Inferior parietal cortex (tissue), 1 donor: ENCODE results near the gene TAS1R3.
"Not testable (repeated sequence)": the region's sequence is repeated elsewhere in the genome, so short reads cannot be mapped to it uniquely, and the experiment has no call there.

ENCODE experiments used
- DNase-seq: peaks from one replicate; pipeline ENCODE4 v3.0.0-alpha.2; 2016; ENCODE audit errors: extremely low spot score

TAS1R3 gene

DNA sequence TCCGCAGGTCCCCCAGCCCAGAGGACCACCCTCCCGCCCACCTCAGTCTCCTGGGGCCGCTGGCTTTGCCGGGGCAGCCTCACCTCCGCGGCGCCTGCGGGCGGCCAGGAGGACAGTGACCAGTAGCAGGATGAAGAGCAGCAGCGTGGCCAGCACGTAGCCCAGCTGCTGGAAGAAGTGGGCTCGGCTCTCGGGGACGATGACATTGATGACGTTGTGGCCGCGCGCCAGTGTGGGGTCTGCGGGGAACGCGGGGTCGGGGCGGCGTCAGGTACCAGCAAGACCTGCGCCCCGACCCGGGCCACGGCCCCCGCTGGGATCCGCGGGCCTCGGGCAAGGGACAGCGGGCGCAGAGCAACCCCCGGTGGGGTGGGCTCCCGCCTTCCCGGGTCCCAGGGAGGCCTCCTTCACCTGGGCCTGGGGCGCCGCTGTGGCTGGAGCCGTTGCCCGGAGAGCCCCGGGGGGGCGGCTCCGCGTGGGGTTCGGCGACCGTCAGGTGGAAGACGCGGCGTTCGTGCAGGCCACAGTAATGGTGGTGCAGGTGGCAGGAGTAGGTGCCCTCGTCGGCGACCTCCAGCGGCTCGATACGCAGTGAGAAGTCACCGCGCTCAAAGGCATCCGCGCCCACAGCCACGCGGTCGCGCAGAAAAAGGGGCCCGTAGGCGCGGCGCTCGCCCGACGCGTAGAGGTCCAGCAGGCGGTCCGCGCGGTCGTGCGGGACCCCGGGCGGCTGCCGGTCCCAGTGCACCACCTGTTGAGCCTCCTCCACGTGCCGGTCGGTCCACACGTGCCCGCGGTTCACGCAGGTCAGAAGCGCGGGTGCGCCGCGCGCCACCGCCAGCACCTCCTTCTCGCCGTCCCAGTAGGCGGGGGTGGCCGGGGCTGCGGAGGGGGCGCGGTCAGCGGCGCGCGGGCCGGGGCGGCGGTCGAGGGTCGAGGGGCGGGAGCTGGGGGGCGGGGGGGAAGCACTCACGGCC lies 23.5 kb downstream of the TAS1R3 start:
- no peak for DNase-seq

DNA sequence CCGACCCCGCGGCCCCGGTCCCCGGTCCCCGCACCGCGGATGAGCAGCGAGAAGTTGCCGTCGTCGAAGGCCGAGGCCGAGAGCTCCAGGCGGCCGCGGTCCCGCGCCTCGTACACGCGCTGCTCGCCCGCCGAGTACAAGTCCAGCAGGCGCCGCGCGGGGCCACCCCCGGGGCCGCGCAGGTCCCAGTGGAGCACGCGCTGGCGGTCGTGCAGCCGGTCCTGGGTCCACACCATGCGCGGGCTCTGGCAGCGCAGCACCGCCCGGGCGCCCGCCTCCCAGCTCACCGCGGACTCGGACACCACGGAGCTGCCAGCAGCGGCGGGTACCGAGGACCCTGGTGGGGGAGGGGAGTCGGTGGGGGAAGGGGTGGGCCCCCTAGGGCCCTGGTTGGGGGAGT lies 24.3 kb downstream of the TAS1R3 start:
- no peak for DNase-seq

- DNase-seq, result no peak
Measured at GRCh38 chr1:1356166-1356795, 25.2 kb downstream of the TAS1R3 start.

GRCh38 chr1:1356796-1357401 lies 25.8 kb downstream of the TAS1R3 start:
- no peak for DNase-seq

GRCh38 chr1:1357871-1358432 lies 26.9 kb downstream of the TAS1R3 start:
- no peak for DNase-seq

- no peak for DNase-seq
Measured at GRCh38 chr1:1358433-1359271, 27.6 kb downstream of the TAS1R3 start, which contains the start of gene MXRA8. MXRA8 (minus strand) TSS chr1:1358555; CDS start chr1:1358504, 51 bp downstream.

GRCh38 chr1:1359308-1359663 lies 28.2 kb downstream of the TAS1R3 start:
- DNase-seq, result no peak

DNA sequence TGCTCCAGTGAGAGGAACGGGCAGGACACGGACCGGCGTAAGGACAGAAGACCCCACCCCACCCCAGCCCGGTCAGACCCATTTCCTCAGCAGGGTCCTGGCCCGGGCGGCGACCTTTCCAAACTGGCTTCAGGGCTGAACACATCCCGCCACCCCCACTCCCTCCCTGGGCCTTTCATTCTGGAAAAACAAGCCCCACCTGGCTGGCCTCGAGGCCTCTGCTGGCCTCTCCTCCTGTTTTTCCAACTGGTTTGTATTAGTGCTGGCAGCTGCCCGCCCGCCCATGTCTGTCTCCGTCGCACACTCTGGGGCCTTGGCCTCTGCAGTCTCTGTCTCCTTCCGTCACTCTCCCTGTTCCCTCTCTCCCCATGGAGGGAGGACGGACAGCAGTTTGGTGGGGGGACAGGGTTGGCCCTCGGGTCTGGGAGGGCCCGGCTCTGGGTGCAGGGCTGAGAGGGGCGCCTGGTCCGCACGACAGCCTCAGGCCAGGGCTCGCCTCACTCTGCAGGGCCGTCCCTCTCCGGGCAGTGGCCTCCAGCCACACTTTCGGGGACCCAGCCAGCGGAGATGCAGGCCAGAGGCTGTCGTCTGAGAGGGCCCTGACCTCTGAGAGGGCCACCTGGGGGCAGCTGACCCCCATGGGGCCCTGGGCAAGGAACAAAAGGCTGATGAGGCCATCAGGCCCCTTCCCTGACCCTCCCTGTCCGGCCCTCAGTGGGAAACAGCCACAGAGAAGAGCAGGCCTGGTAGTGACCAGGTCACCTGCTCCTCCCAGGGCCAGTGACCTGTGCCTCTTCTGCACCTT lies 28.8 kb downstream of the TAS1R3 start:
- no peak for DNase-seq

- DNase-seq, result no peak
Measured at GRCh38 chr1:1360506-1361169, 29.6 kb downstream of the TAS1R3 start.

DNA sequence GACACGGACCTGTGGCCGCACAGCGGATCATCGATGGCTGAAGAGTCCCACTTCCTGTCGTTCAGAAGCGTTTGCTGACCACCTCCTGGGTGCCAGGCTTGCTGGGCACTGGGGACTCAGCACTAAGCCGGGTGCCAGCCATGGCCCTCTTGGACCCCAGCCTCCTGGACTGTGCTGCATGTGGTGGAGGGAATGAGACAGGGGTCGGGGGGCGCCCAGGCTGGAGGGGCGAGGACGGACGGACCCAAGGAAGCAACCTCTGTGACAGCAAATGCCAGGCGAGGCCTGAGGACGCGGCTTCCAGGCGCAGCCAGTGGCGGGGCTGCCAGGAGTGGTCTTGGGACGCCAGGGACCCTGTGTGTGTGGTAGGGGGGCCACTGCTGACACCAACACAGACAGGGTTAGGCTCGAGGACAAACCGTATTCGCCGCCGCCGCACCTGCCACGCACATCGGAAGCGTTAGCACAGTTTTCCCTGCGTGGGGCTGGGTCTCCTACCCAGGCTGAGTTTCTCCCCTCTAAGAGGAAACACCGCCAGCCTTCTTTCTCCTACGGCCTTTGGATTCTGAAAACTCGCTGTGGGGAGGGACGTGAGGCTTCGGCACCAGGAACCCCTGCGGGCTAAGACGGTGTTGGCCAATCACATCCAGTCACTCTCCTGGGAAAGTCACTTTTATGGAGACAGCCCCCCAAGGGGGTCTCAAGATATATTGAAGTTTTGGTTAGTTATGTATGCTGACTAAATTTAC lies 30.3 kb downstream of the TAS1R3 start:
- no peak for DNase-seq

GRCh38 chr1:1361982-1362423 lies 30.9 kb downstream of the TAS1R3 start:
- DNase-seq, result no peak

- no peak for DNase-seq
Measured at GRCh38 chr1:1364266-1364665, 33.2 kb downstream of the TAS1R3 start.

GRCh38 chr1:1365875-1366698 lies 35.0 kb downstream of the TAS1R3 start:
- no peak for DNase-seq

DNA sequence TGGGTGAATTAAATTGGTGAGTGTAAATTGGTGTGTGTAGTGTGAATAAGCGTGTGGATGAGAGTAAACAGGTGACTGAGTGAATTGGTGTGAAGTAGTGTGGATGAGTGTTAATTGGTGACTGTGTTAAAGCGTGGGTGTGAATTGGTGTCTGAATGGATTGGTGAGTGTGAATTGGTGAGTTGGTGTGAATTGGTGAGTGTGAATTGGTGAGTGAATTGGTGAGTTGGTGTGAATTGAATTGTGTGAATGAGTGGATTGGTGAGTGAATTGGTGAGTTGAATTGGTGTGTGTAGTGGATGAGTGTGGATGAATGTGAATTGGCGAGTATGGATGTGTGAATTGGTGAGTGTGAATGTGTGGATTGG lies 35.6 kb downstream of the TAS1R3 start:
- DNase-seq, result no peak

DNA sequence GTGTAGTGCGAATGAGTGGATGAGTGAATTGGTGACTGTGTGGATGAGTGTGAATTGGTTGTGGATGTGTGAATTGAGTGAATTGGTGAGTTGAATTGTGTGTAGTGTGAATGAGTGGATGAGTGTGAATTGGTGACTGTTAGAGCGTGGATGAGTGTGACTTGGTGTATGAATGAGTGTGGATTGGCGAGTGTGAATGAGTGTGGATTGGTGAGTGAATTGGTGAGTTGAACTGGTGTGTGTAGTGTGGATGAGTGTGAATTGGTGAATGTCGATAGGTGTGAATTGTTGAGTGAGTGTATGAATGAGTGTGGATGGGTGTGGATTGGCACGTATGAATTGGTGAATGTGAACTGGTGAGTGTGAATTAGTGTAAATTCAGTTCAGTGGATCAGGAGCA lies 36.2 kb downstream of the TAS1R3 start:
- DNase-seq, result no peak

DNA sequence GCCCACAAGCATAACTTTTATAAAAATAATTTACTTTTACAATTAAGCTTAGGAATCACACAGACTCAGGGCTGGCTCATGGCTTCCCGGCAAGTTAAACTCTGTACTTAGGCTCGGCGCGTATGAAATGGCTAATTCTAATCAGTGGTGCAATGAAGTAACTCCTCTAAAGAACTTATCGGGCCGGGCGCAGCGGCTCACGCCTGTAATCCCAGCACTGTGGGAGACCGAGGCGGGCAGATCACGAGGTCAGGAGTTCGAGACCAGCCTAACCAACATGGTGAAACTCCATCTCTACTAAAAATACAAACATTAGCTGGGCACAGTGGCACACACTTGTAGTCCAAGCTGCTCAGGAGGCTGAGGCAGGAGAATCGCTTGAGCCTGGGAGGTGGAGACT lies 39.0 kb downstream of the TAS1R3 start:
- DNase-seq, result not testable (repeated sequence)

DNA sequence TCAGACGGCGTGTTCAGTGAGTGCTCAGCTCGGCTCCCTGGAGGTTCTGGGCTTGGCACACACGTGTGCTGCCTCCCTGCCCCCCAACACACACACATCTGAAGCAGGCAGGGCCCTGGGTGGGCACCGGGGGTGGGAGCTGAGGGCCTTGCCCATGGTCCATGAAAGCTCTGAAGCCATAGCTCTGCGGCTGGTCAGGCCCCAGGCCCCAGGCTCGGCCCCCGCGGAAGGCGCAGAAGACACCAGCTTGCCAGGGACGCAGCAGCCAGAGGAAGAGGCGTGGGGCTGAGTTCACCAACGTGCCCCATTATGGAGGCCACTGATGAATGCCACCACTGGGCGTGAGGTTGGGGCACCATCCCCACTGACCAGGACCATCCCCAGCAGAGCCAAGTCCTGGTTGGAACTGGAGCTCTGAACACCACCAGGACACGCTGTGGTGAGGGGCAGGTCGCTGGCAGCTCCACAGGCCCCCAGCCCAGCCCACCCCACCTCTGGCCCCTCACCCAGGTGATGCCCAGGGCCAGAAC lies 39.8 kb downstream of the TAS1R3 start:
- DNase-seq, result no peak

GRCh38 chr1:1371364-1371745 lies 40.3 kb downstream of the TAS1R3 start:
- no peak for DNase-seq
